Measurements from ENCODE around the gene MYO9A.
"Not testable (repeated sequence)": the region's sequence is repeated elsewhere in the genome, so short reads cannot be mapped to it uniquely, and the experiment has no call there.

Gene MYO9A

DNA sequence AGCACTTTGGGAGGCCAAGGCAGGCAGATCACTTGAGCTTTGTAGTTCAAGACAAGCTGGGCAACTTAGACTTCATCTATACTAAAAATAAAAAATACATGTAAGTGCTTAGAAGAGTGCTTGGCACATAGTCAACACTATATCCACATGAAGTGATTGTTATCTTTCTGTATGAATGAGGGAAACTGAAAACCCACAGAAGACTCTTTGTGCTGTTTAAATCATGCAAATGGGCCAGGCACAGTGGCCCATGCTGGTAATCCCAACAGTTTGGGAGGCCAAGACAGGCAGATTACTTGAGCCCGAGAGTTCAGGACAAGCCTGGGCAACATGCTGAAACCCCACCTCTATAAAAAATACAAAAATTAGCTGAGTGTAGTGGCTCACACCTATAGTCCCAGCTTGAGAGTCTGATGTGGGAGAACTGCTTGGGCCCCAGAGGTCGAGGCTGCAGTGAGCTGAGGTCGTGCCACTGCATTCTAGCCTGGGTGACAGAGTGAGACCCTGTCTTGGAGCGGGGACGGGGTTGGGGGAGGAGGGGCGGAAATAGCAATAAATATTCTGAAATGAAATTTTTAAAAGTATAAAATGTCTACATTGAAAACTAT is 177.9 kb downstream of the MYO9A start:
- DNase-seq = no peak

GRCh38 chr15:71937650-71938311 is 180.2 kb downstream of the MYO9A start:
- DNase-seq = no peak

DNA sequence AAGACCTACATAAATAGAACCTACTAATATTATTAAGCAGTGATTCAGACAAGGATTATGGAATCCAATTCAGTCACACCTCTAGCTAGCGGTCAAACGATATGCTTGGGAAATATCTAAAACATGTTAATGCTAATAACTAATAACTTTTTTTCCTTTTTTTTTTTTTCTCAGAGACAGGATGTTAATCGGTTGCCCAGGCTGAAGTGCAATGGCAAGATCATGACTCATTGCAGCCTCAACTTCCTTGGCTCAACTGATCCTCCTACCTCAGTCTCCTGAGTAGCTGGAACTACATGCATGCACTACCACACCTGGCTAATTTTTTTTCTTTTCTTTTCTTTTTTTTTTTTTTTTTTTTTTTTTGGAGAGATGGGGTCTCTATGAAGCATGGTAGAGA is 183.5 kb downstream of the MYO9A start:
- no peak for DNase-seq

- DNase-seq = no peak
Measured at GRCh38 chr15:71932689-71933088, 185.3 kb downstream of the MYO9A start.

GRCh38 chr15:71931261-71931660 is 186.7 kb downstream of the MYO9A start:
- no peak for DNase-seq

GRCh38 chr15:71925145-71925544 is 192.8 kb downstream of the MYO9A start:
- no peak for DNase-seq

- no peak for DNase-seq
Measured at GRCh38 chr15:71921191-71921590, 196.8 kb downstream of the MYO9A start.

GRCh38 chr15:71920573-71920972 is 197.4 kb downstream of the MYO9A start:
- DNase-seq = no peak

- no peak for DNase-seq
Measured at GRCh38 chr15:71916834-71917233, 201.1 kb downstream of the MYO9A start.

DNA sequence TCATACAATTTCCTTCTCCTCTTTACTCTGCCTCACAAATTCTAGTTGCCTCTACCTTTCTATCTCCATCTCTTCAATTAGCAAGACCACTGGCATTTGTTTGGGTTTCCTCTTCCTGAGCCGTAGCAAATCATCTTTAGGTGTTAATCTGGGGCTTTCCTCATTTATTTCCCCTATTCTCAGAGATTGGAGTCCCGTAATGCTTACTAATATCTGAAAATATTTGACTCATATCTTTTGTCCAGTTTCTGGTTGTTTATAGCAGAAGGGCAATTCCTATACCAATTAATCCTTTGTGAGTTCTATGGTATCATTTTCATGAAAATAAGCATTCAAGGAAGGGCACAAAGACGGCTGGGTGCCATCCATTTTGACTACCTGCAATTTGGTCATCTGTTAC is 203.9 kb downstream of the MYO9A start:
- DNase-seq = no peak

DNA sequence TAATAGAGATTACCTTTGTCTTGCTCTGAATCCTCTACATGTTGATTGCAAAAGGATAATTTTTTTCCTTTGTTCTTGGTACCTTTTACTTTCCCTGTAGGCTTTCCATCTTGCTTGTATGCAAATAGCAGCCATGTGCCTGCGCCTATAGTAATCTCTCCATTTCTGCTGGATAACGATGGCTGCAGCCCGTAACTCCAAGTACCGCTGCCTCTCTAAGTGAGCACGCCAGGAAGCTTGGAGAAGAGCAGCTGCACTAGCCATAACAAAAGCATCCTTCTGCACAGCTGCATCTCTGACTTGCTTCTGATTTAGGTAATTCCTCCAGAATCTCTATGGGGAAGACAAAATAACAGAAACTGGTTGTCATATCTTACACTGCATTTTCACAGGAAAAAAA is 218.3 kb downstream of the MYO9A start:
- DNase-seq = no peak

GRCh38 chr15:71893691-71894090 is 224.3 kb downstream of the MYO9A start:
- DNase-seq = no peak

GRCh38 chr15:71892335-71892734 is 225.6 kb downstream of the MYO9A start:
- DNase-seq = no peak

DNA sequence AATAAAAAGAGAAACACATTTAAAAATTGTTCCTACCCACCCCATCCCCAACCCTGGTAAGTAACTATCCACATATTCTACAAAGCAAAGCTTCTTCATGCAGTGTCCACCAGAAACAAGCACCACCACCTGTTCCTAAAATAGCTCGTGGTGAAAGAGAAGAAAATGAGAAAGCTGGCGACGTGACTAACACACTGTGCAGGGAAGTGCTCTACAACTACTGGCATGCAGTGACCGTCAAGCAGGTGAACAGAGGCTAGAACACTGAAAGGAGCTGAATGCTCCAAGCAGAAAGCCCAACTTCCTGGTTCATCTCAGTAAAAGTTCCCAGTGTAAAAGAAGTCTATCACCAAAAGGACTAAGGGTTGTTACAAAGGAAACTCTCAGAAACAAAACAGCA is 226.9 kb downstream of the MYO9A start:
- no peak for DNase-seq

- DNase-seq = no peak
Measured at GRCh38 chr15:71889947-71890346, 228.0 kb downstream of the MYO9A start.

- no peak for DNase-seq
Measured at GRCh38 chr15:71889385-71889784, 228.6 kb downstream of the MYO9A start.

GRCh38 chr15:71888797-71889196 is 229.2 kb downstream of the MYO9A start:
- DNase-seq = no peak

DNA sequence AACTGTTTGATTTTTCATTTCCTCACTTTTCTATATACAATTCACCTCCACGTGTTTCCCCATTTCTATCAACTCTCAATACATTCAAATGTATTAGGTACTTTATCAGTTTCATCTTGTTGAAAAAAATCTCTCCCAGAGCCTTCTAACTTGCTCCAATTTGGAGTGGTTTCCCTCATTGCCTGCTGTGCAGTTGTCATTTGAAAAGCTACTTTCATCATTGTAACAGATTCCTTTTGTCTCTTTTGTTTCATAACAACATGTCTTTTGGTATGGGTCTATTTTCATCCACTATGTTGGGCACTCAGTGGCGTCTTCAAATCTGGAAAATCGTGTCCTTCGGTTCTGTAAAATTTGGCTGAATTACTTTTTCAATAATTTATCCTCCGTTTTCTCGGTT is 232.6 kb downstream of the MYO9A start:
- DNase-seq = no peak

- no peak for DNase-seq
Measured at GRCh38 chr15:71883447-71883846, 234.5 kb downstream of the MYO9A start.

- DNase-seq = no peak
Measured at GRCh38 chr15:71880276-71880675, 237.7 kb downstream of the MYO9A start.

DNA sequence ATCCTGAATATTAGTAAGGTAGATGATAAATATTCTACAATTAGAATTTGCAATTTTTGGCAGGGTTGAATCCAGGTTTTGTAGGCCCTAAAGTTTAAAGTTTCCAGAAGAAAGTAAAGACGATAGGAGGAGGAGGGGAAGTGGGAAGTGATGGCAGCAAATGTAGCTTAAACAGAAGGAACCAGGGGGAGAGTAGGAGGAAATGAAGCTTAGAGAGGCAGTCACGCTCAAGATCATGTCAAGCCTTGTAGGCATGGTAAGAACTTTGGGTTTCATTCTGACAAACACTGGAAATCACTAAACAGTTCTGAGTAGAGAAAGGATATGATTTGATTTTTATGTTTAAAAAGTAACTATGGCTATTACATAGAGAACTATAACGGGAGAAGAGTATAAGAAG is 243.7 kb downstream of the MYO9A start:
- DNase-seq = no peak

GRCh38 chr15:71858232-71858631 is 259.7 kb downstream of the MYO9A start:
- not testable (repeated sequence) for DNase-seq

GRCh38 chr15:71853543-71853942 is 264.4 kb downstream of the MYO9A start:
- DNase-seq = no peak

DNA sequence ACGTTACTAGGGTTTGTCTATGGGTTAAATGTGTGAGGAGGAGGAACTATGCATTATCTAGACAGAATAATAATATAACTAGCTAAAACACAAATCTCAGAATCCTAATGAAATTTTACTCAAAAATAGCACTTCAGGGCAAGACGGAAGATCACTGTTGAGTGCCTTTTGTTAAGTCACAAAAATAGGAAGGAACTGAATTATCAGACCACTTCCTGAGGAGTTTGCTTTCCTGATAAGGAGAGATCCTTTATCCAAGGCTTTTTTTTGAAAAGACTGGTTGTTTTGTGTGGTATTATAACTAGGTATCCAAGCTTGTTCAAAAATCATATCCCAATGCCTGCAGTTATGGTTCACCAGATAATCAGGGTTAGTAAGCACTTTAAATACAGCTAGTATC is 273.0 kb downstream of the MYO9A start:
- no peak for DNase-seq

DNA sequence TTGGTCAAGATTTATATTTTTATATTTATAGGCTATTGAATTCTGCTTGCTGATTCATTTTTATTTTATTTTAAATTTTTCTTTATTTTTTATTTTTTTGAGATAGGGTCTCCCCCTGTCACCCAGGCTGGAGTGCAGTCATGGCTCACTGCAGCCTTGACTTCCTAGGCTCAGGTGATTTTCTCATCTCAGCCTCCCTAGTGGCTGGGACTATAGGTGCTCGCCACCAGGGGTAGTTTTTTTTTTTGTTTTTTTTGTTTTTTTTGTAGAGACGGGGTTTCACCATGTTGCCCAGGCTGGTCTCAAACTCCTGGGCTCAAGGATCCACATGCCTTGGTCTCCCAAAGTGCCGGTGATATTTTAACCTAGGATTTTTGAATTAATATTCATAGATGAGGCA is 276.4 kb downstream of the MYO9A start:
- DNase-seq = no peak
